Coronary artery (tissue), 2 donors: Measurements from ENCODE around the gene CELF2.

Experiments
- DNase-seq: peaks from one replicate; pipeline ENCODE4 v3.0.0-alpha.2; 2017; ENCODE audit warnings: low spot score
- H3K27ac ChIP-seq, 2 donors: fragments of 200-600 bp; sonication (generic); one replicate each; pipeline ENCODE4 v1.5.1; 2016 to 2019
- H3K4me3 ChIP-seq: fragments of 200-600 bp; sonication (generic); 2 replicates; pipeline ENCODE4 v1.5.1; 2016; ENCODE audit warnings: mild to moderate bottlenecking, moderate library complexity
- CTCF ChIP-seq: fragments of 200-600 bp; sonication (generic); IDR thresholded peaks from one replicate; pipeline ENCODE4 v1.5.1; 2019; ENCODE audit warnings: antibody characterized with exemption

Gene CELF2

GRCh38 chr10:11230498-11231167 lies 213.0 kb downstream of the CELF2 start:
- Histone ChIP-seq H3K4me3 (no peak overlapping the region), H3K27ac (no peak overlapping the region)
- no peak for TF ChIP-seq CTCF
- no peak for DNase-seq

DNA sequence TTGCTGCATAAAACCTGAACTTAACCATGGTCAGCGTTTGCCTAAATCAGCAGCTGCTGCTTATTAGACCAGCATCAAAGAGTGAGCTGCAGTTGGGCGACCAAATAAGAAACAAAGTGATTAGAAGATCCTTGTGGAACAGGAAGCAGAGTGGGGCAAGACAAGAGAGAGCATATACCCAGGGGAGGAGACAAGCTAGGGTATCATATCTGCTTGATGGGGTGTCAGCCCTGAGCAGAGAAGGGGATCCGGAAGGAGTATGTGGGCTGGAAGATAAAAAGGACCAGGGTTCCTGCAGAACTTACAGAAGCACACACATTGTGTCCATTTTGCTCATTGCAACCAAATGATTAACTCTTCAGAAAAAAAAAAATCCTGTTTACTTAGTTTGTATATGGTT lies 213.6 kb downstream of the CELF2 start:
- TF ChIP-seq CTCF, result no peak
- DNase-seq, result no peak
- H3K27ac ChIP-seq, result no peak overlapping the region
- no peak overlapping the region for H3K4me3 ChIP-seq

DNA sequence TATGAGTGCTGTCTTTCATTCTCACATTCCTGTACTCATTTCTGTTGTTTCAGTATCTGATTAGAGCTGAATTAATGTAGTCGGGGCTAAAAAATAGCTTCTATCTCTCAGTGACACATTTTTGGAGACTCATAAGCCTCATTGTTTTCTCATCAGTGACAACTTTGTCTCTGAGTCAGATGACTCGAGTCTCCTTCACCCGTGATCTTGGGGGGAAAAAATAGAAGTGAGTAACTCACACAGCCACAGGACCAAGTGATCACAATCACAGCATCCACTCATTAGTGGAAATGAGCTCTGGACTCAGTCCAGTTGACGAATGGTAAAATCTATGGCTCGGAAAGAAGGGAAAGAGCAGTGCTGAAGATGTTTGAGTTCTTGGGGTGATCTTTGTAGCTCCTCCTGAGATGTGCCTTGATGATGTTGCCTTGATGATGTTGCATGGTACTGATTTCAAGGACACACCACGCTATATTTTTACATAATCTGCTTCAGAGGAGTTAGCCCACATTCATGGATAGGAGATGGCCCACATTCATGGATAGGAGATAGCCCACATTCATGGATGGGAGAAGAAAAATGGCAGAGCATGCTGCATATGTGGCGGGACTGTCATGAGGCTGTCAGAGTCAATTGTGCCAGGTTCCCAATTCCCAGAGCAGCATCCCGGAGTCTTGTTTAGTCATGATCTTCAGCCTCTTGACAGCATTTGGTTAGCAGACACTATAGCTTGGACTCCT lies 214.7 kb downstream of the CELF2 start:
- TF ChIP-seq CTCF, result no peak
- DNase-seq, result no peak
- H3K27ac ChIP-seq, result no peak overlapping the region
- no peak overlapping the region for H3K4me3 ChIP-seq

DNA sequence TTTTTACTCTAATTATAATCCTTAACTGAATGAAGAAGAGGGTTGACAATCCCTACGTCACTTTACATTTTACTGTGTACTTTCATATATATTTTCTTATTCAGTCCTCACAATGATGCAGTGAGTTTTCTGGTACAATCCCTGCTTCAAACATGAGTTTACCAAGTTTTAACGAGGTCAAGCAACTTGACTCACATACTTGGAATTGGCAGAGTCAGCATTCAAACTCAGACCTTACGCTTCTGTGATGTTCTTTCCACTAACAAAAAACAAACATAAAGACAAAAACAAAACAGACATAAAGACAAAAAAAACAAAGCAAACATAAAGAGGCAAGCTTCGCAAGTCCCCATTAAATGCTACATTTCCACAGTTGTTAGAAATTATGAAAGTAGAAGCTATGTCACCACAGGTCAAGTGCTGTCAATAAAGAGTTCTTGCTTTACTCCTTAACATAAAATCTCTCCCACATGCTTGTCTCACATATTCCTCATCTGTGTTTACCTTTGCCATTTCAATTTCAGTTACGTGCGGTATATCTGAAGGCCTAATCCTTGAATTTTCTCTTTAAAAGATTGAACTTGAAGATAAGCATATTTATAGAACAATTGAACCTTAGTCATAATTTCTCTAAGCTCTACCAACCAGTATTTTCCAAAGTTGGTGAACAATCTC lies 217.3 kb downstream of the CELF2 start:
- TF ChIP-seq CTCF, result no peak
- H3K4me3 ChIP-seq, result no peak overlapping the region
- no peak overlapping the region for H3K27ac ChIP-seq
- no peak for DNase-seq

- no peak for DNase-seq
These were observed 218.1 kb downstream of the CELF2 start for GRCh38 chr10:11235771-11236170.

DNA sequence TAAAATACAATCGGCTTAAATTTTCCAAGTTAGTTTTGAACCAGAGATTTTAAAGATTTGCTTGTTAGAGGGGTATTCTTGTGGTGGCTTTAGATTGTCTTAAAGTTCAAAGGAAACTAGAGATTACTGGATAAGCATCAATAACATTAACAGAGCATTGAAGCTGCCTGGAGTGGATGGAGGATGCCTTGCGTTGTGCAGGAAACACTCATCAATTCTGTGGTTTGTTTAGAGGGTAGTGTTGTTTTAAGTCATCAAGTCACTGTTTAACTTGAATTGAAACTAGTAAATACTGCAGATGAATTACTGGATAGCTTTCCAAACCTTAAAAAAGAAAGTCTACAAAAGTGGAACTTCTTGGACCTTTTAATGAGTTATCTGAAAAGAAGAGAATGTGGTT lies 218.6 kb downstream of the CELF2 start:
- Histone ChIP-seq H3K4me3 (no peak overlapping the region), H3K27ac (no peak overlapping the region)
- no peak for TF ChIP-seq CTCF
- DNase-seq, result no peak

More at GRCh38 chr10:11235771-11236170, 218.1 kb downstream of the CELF2 start:
- no peak for TF ChIP-seq CTCF
- Histone ChIP-seq H3K4me3 (no peak overlapping the region), H3K27ac (no peak overlapping the region)
